GM19099 (cell line): ENCODE measurements around the gene ZNF438.

Experiments
- POLR2A ChIP-seq: IDR thresholded peaks from 3 replicates; pipeline ENCODE4 v1.6.1; 2011; ENCODE audit warnings: low read depth; ENCODE audit not compliant: insufficient read length; ENCODE audit errors: extremely low read depth

ZNF438 gene

DNA sequence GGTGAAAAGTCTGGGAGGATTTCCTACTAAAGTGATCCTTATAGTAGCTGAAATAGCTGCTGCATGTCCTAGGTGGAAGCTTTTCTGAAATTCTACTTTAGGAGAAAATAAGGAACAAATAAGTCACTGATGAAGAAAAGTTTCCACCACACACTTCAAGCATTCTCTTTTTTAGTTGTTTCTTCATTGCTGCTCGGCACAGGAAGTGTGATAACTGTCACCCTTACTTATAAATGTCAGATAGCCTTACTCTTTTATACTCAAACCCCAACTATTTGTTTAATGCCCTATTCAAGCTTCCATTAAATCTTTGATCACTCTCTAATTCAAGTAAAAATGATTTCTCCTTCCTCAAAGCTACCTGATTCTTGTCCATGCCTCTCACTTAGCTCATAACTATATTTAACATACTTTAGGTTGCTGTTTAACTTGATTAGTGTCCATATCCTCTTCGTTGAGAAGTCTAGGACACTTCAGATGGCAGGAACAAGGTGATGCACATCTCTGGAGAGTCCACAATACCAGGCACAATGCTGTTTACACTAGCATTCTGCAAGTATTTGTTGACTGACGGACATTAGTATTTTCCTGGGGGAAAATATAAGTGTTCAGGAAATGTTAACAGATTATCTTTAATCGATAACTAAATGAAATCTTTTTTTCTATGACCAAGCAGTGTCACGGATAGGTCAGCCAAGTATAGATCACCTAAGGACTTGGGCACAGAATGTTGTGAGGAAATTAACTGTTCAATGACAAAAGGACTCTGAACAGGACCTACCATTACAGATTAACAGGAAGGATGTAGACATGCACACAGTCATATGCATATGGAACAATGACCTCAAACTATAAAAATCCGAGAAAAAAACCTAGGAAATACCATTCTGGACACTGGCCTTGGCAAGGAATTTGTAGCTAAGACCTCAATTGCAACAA lies 67.4 kb downstream of the ZNF438 start:
- no peak for TF ChIP-seq POLR2A

DNA sequence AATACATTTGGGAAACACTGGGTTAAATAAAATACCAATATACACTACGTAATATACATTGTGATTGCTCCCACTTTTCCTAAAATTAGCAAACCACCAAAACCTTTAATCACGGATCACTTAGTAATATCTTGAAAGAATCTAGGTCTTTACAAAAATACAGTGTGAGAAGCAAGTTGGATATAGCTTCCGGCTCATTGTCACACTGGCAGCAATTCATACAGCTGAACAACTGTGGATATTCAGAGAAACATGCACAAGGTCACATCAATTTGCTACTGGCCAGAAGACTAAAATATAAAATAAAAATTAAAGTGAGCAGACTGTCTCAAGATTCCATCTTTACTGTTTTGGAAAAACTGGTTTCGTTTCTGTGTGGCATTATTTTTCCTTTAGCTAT lies 69.1 kb downstream of the ZNF438 start:
- no peak for TF ChIP-seq POLR2A

DNA sequence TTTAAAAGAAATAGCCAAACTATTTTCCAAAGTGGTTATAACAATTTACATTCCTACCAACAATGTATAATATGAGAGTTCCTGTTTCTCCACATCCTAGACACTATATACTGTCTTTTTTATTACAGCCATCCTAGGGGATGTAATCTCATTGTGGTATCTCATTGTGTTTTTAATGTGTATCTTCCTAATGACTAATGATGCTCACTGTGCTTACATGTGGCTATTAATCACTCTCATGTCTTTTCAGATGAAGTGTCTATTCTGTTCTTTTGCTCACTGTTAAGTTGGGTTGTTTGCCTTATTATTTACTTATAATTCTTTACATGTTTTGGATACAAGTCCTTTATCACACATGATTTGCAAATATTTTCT lies 71.8 kb downstream of the ZNF438 start:
- no peak for TF ChIP-seq POLR2A

DNA sequence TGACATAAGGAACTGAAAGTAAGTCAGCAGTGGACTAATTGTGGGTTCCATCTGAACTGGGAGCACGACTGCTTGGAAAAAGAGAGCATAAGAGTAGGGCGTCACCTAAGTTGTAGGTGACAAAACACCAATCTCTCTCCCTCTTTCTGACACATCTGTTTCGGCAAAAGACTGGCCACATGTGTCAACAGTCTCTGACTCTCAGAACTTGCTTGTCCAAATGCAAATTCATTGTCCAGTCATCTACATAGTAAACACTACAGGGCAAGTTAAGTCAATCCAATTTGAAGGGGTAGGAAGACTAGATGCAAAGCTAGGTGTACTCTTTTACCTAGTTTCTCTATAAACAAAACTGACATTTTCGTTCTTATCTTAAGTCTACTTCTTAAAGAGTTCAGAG lies 87.7 kb downstream of the ZNF438 start:
- no peak for TF ChIP-seq POLR2A

DNA sequence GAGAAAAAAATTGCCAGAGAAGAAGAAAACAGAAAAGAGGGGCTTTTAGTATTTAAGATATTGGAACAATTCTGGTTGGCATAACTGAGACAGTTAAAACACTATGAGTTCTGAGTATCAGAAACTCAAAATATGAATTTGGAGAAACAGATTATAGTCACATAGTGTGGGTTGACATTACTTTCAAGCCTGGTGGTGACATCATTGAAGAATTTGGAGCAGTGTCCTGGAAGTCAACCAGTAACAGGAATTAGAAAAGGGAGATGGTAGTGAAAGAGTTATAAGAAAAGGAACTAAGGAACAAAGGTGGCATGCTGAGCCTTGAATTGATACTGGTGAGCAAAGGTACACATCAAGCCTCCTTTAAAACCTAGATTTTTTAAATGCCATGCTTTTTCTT lies 88.2 kb downstream of the ZNF438 start:
- no peak for TF ChIP-seq POLR2A

DNA sequence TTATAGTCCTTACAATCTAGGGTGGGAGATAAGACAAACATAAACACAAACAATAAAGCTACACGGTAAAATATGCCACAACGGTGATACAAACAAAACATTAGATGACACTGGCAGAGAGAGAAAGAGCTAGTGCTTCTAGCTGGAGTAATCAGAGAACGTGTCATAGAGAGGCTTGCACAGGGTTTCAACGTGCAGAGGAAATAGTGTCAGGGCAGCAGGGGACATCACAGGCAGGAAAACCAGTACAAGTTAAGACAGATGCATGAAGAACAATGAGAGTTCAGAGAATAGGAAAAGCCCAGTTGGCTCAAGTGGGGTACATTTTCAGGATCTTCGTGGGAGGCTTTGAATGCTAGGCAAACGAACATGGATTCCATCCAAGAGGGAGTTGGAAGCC lies 91.4 kb downstream of the ZNF438 start:
- no peak for TF ChIP-seq POLR2A

DNA sequence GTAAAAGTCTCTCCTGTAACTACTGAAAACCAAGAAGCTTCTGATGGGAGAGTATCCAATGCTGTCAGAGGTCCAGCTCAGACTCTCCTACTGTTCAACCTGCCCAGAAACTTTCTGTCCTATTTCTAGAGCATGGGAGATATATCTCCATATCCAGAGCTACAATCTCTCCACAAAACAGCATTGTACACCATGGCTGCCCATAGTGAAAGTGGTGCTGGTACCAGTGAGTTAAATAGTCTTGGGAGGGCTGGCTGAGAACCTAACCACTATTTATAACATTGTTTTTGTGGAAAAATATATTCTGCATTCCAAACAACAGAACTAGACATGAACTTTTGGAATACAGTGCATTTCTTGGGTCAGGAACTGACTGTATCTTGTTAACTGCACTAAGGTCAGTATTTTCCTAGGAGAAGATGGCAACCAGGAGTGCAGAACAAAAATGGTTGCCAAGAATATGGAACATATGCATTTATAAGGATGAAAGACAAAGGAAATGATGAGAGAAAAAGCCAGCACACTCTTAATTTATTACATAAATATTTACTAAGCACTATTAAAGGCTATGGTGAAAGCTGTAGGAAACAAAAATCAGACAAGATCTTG lies 91.9 kb downstream of the ZNF438 start:
- TF ChIP-seq POLR2A: no peak

DNA sequence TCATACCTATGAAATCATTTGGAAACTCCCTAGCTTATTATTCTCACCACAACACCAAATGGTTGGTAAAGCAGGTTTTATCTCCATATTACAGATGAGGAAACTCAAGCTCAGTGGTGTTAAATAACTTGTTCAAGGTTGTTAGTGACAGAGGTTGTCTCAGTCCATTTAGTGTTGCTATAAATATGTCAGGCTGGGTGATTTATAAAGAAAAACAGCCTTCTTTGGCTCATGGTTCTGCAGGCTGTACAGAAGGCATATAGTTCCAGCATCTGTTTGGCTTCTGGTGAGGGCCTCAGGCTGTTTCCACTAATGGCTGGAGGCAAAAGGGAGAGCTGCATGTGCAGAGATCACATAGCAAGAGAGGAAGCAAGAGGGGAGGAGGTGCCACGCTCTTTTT lies 96.6 kb downstream of the ZNF438 start:
- no peak for TF ChIP-seq POLR2A

DNA sequence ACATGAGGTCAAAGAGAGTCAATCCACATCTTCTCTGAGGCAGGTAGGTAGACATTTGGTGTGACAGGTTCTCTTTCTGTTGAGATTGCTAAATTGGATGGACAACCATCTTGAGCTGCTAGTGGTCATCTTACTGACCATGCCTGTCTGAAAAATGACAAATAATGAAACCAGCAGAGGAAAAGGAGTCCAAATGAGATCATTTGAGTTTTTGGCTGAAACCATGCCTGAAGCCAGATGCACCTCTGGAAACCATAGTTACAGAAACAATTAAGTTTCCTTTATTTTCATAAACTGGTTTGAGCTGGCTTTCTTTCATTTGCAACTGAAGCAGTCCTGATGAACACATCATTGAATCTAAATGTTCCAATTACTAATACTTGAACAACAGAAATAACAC lies 100.6 kb downstream of the ZNF438 start:
- no peak for TF ChIP-seq POLR2A

DNA sequence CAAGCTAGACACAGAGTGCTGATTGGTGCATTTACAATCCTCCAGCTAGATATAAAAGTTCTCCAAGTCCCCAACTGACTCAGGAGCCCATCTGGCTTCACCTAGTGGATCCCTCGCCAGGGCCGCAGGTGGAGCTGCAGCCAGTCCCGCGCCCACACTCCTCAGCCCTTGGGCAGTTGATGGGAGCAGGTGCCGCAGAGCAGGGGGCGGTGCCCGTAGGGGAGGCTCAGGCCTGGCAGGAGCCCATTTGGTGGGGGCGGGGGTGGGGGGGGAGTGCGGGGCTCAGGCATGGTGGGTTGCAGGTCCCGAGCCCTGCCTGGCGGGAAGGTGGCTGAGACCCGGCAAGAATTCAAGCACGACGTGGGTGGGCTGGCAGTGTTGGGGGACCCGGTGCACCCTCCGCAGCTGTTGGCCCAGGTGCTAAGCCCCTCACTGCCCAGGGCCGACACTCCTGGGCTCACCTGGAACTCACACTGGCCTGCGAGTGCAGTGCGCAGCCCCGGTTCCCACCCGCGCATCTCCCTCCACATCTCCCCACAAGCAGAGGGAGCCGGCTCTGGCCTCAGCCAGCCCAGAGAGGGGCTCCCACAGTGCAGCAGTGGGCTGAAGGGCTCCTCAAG lies 101.7 kb downstream of the ZNF438 start:
- TF ChIP-seq POLR2A: no peak

DNA sequence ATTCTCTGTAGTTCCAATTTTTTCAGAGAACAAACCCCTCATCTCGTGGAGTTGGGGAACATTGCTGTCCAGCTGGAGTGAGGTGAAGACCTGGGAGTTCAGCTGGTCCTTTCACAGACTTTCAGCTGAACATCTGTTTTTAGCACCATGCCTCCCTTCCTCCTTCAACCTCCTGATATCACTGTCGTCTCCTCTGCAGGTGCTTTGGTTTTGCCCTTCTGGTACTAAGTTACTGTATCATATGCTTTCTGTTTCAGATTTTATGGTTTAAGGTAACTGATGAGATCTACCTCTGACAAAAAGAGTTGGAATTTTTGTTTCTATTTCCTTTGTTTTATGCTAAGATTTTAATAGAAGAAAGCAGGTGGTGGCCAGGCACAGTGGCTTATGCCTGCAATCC lies 102.9 kb downstream of the ZNF438 start:
- no peak for TF ChIP-seq POLR2A

DNA sequence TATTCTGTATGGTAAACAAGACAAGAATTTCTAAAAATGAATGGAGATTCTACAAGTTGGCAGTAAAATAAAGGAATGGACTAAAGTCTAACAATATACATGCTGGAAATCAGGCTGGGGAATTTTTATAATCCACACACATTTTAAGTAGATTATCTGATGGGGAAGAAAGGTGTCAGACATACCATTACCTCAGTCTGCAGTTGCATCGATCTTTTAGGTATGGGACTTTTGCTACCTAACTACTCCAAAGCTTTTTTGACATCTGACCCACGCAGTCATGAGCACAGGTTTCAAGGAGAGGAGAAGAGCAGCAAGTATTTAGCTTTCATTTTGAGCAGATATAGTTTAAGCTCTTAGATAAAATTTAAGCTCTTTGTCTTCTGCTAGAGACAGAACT lies 113.0 kb downstream of the ZNF438 start:
- TF ChIP-seq POLR2A: no peak

DNA sequence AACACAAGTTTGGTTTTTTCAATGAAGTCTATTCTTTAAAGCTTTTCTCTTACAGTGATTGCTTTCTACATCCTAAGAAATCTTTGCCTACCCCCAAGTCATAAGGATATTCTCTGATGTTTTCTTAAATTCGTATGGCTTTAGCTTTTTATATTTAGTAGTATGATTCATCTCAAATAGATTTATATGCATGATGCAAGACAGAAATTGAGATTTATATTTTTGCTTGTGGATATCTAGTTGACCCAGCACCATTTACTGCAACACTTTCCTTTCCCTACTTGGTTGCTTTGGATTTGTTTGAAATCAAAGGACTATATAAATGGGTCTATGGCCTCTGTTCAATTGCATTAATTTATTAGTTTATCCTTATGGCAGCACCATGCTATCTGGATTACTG lies 113.9 kb downstream of the ZNF438 start:
- TF ChIP-seq POLR2A: no peak

DNA sequence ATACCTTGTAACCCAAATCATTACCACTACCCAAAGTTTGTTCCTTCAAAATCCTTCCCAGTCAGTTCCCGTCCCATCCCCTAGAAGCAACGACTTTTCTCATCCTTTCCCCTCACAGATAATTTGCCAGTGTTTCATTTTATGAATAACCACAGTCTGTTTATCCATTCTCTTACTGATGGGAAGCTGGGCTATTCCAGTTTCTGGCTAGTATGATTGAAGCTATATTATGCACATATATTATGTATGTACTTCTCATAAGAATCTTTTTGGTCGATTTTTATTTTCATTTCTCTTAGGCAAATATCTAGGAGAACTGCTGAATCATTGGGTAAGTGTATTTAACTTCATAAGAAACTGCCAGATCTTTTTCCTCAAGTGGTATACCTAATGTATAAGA lies 114.6 kb downstream of the ZNF438 start:
- TF ChIP-seq POLR2A: no peak

DNA sequence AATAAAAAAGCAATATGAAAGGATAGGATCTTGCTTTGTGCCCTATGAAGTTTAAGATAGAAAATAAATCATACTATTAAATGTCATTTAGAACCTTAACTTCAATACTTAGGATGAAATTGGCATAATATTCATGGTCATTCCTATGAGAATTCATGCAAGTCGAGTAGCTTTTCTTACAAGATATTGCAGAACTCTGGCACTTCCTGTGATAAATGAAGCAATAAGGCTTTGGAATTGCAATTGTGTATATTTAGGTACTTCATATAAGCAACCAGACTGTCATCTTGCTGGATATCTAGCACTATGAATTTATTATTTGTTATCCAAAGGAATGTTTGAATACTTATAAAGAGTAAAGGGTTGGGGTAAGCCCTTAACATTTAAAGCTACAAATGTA lies 116.5 kb downstream of the ZNF438 start:
- no peak for TF ChIP-seq POLR2A

DNA sequence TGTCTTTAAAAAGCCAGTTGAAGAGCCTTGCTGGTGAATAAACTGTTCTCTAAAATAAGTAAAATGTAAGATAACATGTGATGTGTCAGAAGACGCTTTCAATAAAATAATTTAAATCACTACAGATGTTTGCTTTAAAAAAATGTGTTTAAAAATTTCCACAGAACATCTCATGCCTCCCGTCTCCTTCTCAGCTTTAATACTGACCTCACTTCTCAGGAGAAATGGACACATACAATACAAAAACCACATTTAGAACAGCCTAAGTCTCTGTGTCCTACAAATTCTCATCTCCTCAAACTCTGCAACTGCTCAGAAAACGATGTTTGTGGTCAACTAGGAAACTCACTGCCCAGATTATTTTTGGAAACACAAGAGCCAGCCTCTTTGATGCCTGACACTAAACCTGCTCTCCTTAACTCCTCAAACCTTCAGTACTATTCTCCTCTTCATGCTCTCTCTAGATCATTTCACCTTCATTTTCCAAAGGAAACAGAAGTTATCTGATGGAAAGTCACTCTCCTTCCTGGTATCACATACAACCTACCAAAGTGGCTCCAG lies 120.3 kb downstream of the ZNF438 start:
- no peak for TF ChIP-seq POLR2A
